Cardiac fibroblast (primary cell): Measurements from ENCODE around the gene SRD5A3.

Experiments used
- DNase-seq, 2 donors: peaks; one replicate each; pipeline versions ENCODE4 v3.0.0 to v3.0.0-alpha.2; 2010; ENCODE audit warnings: low read depth in 2 of 2
- H3K4me3 ChIP-seq, 2 donors: replicated peaks in 1 of 2; 1 replicate in 1 of 2; 2 replicates in 1 of 2; pipeline ENCODE4 v1.5.1; 2011; ENCODE audit warnings: low read depth in 2 of 2, low read length in 2 of 2, mild to moderate bottlenecking in 2 of 2, moderate library complexity in 1 of 2
- CTCF ChIP-seq: IDR thresholded peaks from one replicate; pipeline ENCODE4 v1.5.1; 2011; ENCODE audit warnings: low read depth, mild to moderate bottlenecking, low read length, inconsistent platforms

The SRD5A3 gene

GRCh38 chr4:55372259-55372658 lies 26.2 kb downstream of the SRD5A3 start:
- no peak for TF ChIP-seq CTCF
- H3K4me3 ChIP-seq, result no peak overlapping the region
- DNase-seq, result peak; percentile 64 to 85

DNA sequence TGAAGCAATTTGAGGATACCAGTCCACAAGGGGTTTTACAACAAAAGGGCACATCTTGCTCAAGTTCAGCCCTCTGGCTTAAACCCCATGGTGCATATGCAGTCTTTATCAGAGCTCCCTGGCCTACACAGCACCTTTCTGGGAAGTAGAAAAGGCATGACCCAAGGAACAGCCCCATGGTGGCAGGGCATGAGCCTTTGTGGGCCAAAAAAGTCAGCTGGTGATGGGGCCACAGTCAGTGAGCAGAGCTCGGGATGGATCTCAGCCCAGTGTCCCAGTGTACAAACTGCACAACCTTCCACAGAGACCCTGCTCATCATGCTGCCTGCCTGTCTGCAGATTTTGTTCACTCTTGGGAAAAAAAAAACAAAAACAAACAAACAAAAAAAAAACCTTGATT lies 27.4 kb downstream of the SRD5A3 start:
- no peak for TF ChIP-seq CTCF
- H3K4me3 ChIP-seq, result no peak overlapping the region
- DNase-seq, result no peak

- no peak for DNase-seq
- no peak for TF ChIP-seq CTCF
- no peak overlapping the region for H3K4me3 ChIP-seq
These were observed 30.7 kb downstream of the SRD5A3 start for GRCh38 chr4:55376698-55377097.

DNA sequence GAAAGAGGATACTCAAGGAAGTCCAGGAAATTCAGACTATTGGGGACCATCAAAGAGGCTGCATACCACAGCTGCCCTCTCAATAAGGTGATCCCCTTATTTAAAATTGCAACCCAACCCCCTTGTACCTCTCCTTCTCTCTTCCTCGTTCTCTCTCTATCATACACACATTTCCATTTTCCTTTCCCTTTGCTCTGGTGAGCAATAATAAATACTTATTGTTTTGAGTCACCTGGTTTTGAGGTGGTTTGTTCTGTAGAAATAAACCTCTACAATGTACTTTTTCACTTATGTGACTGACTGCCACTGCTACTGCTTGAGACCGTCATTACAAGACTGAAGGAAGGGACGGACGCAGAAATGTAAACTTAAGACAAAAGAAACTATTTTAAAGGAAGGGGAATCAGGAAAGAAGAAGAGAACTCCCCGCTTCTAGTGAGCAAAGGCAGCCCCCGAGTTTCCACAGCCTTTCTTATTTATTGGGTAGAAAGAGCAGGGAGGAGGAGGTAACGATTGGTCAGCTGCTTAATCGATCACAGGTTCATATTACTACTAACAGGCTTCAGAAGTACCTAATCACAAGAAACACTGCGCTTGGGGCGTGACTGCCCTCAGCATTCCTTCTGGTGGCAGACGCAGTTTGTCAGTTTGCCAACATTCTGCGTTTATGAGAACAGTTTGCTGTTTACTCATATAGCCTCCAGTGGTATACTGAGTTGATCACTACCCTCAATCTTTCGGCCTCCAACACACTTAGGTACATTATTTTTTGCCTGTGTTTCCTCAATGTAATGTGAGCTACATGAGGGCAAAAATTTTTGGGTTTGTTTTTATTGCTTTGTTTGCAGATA lies 32.8 kb downstream of the SRD5A3 start:
- TF ChIP-seq CTCF, result no peak
- no peak for DNase-seq
- no peak overlapping the region for H3K4me3 ChIP-seq

DNA sequence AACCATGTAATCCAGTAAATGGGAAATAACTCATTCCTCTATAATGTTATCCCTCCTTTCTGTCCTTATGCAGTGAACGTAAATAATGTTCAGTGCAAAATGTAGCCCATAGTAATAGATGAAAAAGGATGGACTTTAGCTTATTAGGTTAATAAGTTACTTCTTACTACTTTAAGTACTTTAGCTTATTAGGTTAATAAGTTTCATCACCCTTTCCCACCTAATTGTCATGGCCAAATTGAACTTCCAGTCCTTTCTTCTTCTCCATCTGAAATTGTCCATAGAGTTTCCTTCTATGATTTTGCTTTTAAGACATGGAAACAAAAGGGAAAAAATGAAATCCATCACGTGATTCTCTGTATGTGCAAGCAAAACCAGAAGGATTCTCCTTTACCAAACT lies 34.5 kb downstream of the SRD5A3 start:
- no peak overlapping the region for H3K4me3 ChIP-seq
- DNase-seq, result no peak
- TF ChIP-seq CTCF, result no peak

- H3K4me3 ChIP-seq, result no peak overlapping the region
- TF ChIP-seq CTCF, result no peak
- DNase-seq, result no peak
These were observed 35.5 kb downstream of the SRD5A3 start for GRCh38 chr4:55381502-55381901.

GRCh38 chr4:55382488-55383003 lies 36.5 kb downstream of the SRD5A3 start:
- TF ChIP-seq CTCF, result no peak
- DNase-seq, result no peak
- no peak overlapping the region for H3K4me3 ChIP-seq
